GM10266 (cell line): ENCODE measurements around the gene SCN7A.

Source experiments
- DNase-seq: peaks from one replicate; pipeline ENCODE4 v3.0.0; 2012; ENCODE audit errors: extremely low spot score
- CTCF ChIP-seq: IDR thresholded peaks from 2 replicates; pipeline ENCODE4 v1.5.1; 2012; ENCODE audit warnings: mild to moderate bottlenecking, low read depth; ENCODE audit not compliant: control insufficient read depth, insufficient read depth; ENCODE audit errors: missing control alignments

The SCN7A gene

DNA sequence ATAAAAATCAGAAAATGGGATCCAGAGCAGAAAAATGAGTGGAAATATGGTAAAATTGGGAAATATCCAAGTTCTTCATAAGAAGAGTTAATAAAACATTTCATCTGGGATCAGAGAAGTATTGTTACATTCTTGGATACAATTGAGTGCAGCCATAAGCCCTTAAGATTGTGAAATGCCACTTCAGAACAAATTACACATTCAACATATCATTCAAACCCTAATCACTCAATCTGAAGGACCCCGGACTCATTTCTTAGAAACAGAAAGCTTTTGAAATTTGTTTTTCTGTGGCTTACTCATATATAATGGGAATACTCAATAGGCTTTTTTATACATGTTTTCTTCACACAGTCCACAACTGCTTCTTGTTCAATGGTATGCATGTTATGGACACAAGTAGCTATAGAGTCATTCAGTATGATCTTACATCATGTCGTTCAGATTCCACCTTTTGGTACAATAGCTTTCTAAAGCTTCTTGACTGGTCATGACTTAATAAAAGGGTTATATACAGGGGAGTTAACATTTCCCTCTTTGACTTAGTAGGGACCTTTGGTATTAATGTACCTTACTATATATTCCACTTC, 39.9 kb downstream of the SCN7A start:
- no peak for TF ChIP-seq CTCF
- no peak for DNase-seq

DNA sequence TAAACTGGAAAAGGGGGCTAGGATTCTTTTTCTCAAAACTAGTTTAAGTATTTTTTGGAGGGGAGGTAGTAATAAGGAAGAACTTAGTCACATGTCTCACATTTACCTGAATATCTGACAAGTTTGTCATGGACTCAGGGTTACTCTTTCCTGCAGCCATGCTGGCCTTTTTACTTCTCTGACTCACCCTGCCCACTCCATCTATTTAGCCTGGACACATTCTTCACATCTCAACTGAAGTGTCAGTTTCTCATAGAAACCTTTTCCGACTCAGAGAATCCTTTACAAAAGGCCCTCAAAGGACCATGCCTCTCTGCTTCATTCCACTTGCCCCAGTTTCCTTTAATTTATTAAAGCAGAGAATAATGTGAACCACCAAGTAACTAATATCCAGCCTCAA, 42.6 kb downstream of the SCN7A start:
- DNase-seq = no peak
- TF ChIP-seq CTCF = no peak

DNA sequence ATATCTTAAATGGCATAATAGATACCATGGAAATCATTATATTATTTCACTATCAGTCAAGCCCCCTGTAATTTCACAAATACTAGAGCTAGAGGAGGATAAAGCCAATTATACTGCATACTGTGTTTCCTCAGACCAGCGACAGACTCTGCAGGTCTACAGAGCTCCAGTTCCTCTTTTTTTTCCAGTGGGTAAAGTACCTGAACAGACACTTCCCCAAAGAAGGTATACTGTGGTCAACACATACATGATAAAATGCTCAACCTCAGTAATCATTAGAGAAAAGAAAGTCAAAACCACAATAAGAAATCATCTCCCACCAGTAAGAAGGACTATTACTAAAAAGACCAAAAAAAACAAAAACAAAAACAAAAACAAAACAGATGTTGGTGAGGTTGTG, 44.6 kb downstream of the SCN7A start:
- DNase-seq = no peak
- TF ChIP-seq CTCF = no peak

- TF ChIP-seq CTCF = no peak
- no peak for DNase-seq
Measured at GRCh38 chr2:166448106-166448505, 45.9 kb downstream of the SCN7A start.

DNA sequence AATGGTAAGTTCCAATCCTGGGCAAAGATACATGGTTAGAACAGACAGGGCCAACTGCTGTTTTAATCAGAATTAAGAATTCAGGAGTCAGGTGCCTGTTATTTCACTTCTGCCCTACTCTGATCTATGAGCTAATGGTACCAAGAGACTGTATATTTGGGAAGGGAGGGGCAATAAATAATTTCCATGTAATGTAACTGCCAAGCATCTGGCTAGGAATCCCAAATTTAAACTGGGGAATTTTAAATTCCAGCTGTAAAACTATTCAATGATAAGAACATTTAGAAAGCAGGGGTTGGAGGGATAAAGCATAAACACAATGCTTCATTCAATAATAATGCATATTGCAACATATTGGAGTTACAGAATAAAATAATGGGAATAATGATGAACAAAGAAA, 49.7 kb downstream of the SCN7A start:
- DNase-seq = no peak
- no peak for TF ChIP-seq CTCF

GRCh38 chr2:166440313-166440712, 53.7 kb downstream of the SCN7A start:
- TF ChIP-seq CTCF = no peak
- DNase-seq = no peak

DNA sequence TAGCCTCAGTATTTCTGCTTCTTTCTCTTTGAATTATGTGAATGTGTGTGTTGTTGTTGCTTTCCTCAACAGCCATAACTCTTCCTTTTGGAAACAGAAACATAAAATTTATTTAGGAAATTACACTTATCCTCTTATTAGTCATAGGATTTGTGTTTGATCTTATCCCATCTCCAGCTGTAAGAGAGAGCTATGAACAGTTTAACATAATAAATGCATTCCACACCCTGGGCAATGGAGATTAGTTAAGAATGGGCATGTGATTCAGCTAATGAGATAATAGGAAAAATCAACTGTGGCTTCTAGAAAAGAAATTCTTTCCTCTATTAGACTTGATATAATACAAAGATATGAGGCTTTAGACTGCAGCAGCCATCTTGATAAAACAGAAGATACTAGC, 55.0 kb downstream of the SCN7A start:
- TF ChIP-seq CTCF = no peak
- DNase-seq = no peak
